GM12874 (cell line): Measurements from ENCODE around the gene FGL2.
A peak's percentile ranks its signal among the peaks of the same experiment; 100 is the strongest.

Experiments
- TF ChIP-seq, protein P1 (sequence below): IDR thresholded peaks from 2 replicates; pipeline ENCODE4 v1.5.1; 2011; ENCODE audit warnings: low read depth, mild to moderate bottlenecking, control low read depth, low read length, moderate library complexity; ENCODE audit not compliant: insufficient read depth

The FGL2 gene, protein sequence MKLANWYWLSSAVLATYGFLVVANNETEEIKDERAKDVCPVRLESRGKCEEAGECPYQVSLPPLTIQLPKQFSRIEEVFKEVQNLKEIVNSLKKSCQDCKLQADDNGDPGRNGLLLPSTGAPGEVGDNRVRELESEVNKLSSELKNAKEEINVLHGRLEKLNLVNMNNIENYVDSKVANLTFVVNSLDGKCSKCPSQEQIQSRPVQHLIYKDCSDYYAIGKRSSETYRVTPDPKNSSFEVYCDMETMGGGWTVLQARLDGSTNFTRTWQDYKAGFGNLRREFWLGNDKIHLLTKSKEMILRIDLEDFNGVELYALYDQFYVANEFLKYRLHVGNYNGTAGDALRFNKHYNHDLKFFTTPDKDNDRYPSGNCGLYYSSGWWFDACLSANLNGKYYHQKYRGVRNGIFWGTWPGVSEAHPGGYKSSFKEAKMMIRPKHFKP

DNA sequence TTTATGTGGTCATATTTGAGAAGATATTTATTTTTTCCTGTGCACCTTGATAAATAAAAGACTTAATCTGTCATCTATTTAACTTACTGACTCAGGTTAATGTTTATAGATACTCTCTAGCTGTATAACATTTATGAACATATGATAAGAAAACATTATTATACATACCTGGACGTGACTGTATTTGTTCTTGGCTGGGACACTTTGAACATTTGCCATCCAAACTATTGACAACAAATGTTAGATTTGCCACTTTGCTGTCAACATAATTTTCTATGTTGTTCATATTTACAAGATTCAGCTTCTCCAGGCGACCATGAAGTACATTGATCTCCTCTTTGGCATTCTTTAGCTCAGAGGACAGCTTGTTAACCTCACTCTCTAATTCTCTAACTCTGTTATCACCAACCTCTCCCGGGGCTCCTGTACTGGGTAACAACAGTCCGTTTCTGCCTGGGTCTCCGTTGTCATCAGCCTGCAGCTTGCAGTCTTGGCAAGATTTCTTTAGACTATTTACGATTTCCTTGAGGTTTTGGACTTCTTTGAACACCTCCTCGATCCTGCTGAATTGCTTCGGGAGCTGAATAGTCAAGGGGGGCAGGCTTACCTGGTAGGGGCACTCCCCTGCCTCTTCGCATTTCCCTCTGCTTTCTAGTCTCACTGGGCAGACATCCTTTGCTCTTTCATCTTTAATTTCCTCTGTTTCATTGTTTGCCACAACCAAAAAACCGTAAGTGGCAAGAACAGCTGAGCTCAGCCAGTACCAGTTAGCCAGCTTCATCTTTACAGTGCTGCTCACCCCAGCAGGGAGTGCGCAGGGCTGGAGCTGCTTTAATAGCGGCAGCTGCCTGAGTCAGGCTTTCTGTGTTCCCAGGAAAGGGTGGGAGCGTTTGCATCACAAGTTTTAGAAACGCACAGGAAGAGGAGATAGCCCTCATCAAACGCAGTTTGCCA lies at the start of gene FGL2:
Gene FGL2 (minus strand): TSS at position 807 of the 954 bp plus-strand sequence. CDS start 26 bp downstream, at position 781.
- TF ChIP-seq, protein P1, sequence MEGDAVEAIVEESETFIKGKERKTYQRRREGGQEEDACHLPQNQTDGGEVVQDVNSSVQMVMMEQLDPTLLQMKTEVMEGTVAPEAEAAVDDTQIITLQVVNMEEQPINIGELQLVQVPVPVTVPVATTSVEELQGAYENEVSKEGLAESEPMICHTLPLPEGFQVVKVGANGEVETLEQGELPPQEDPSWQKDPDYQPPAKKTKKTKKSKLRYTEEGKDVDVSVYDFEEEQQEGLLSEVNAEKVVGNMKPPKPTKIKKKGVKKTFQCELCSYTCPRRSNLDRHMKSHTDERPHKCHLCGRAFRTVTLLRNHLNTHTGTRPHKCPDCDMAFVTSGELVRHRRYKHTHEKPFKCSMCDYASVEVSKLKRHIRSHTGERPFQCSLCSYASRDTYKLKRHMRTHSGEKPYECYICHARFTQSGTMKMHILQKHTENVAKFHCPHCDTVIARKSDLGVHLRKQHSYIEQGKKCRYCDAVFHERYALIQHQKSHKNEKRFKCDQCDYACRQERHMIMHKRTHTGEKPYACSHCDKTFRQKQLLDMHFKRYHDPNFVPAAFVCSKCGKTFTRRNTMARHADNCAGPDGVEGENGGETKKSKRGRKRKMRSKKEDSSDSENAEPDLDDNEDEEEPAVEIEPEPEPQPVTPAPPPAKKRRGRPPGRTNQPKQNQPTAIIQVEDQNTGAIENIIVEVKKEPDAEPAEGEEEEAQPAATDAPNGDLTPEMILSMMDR: no peak

DNA sequence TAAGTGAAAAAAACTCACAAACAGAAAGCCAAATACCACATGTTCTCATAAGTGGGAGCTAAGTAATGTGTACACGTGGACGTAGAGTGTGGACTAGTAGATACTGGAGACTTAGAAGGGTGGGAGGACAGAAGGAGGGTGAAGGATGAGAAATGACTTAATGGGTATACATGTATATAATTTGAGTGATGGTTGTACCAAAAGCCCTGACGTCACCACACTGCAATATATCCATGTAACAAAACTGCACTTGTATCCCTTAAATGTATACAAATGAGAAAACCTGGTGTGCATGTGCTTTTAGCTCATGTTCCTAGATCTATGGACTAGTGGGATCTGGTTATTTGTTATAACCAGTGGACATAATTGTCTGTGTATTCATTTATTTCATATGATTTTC lies 48.5 kb upstream of the FGL2 start:
- TF ChIP-seq, protein P1: no peak

DNA sequence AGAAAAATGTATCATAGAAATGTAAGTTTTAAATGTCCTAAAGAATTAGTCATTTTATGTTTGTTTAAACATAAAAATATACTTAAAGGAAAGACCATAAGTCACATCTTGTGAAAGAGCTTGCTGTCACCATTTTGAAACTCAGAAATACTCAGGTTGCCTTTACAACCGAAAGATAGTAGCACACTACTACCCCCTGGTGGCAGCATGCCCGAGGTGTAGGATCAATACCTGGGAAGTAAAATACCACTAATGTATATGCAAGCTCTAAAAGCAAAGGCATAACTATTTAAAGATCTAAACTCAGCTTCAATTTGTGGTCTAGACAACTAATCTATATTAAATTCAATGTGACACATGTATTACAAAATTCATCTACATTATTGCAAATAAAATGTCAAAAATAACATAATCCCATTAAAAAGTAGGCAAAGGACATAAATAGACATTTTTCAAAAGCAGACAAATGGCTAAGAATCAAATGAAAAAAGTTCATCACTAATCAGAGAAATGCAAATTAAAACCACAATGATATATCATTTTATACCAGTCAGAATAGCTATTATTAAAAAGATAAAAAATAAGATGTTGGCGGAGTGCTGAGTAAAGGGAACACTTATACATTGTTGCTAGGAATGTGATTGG lies 47.7 kb upstream of the FGL2 start:
- TF ChIP-seq, protein P1: peak; percentile 54; the same call in 1 of the 2 replicates

DNA sequence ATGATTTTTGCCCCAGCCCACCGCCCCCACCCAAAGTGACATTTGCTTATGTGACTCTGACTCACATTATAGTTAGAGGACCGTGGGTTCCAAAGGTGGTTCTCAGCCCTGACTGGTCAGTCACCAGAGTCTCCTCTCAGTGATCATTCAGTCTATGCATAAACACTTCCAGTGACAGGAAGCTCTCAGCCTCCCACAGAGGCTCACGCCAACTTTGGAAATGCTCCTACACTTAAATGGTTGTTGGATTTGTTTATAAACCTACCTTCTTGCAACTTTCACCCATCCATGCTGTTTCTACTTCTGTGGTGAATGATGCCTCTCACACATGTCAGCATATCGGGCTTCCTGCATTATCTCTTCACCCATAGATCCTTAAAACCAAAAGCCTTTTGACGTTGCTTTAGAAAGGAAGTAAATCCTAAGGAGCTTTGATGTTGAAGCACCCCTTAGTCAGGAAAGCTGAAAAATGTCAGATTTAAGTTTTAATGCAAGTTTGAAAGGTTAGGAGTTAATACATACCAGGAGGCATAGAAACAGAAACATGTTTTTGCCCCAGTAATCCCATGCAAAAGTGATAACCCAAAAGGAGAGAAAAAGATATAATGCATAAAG lies 46.5 kb upstream of the FGL2 start:
- TF ChIP-seq, protein P1: no peak

DNA sequence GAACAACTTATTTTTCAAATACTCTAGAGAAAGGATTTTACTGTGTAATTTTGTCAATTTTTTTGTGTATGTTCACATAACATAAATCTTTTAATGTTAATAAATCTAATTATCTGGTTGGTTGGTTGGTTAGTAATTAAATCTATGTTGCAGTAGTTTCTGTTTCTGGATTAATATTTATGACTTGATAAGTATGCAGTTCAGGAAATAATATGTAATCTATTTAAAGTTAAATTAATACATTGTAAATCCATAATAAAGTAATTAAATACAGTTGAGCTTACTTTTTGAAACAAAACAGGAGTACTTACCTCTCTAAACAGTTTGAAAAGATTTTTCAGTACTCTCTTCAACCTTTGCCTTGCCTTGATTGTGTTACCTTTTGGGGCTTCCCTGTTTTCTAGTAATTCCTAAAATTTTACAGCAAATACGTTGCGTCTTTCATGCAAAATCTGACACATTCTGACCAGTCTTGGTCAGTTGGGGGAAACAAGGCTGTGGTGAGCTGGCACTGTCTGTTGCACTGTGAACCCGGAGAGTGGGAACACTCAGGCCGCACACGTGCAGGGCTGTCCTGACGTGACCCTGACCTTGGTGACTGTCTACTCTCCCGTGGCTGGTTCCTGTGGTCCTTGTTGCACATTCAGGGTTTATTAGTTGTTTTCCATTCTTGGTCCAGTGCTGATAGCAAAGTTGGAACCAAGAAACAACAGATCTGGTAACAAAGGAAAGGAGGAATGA lies 45.6 kb upstream of the FGL2 start:
- TF ChIP-seq, protein P1: no peak

DNA sequence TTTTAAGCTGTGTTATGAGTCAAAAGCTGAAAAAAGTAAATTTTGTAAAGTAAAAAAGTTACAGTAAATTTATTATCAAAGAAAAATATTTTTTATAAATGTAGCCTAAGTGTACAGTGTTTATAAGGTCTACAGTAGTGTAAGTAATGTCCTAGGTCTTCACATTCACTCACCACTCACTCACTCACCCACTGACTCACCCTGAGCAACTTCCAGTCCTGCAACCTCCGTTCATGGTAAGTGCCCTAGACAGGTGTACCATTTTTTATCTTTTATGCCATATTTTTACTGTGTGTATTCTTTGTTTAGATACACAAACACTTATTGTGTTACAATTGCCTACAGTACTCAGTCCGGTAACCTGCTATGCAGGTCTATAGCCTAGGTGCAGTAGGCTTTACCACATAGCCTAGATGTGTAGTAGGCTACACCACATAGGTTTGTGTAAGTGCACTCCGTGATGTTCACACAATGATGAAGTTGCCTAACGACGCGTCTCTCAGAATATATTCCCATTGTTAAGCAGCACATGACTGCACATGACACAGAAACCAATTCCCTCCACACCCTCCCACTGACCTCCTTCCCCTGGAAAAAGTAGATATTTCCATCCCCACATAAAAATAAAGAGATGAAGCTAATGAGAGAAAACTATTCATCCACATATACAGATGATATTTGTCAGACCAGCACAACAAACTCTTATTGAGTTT lies 44.8 kb upstream of the FGL2 start:
- TF ChIP-seq, protein P1: no peak
